H9 (cell line): ENCODE measurements around the gene CEACAM18. TPM values are rescaled to one million over a fixed set of nuclear protein-coding genes. Genes with fewer than 3 reads are reported as not detected.

Source experiments
- DNase-seq: peaks from one replicate; pipeline ENCODE4 v3.0.0-alpha.2; 2017
- H2AFZ ChIP-seq: one replicate; pipeline ENCODE4 v1.6.1; 2013; ENCODE audit warnings: mild to moderate bottlenecking, low read length, control low read depth, moderate library complexity
- H2AK5ac ChIP-seq: 2 replicates; pipeline ENCODE4 v1.6.1; 2013; ENCODE audit warnings: low read length, control low read depth, mixed read lengths; ENCODE audit not compliant: insufficient read length
- H2BK120ac ChIP-seq: one replicate; pipeline ENCODE4 v1.6.1; 2013; ENCODE audit warnings: low read depth, mild to moderate bottlenecking, low read length, control low read depth, inconsistent platforms; ENCODE audit not compliant: poor library complexity, severe bottlenecking
- H2BK12ac ChIP-seq: 2 replicates; pipeline ENCODE4 v1.6.1; 2013; ENCODE audit warnings: low read length, control low read depth, mixed read lengths, low read depth; ENCODE audit not compliant: insufficient read length
- H2BK15ac ChIP-seq: 2 replicates; pipeline ENCODE4 v1.6.1; 2013; ENCODE audit warnings: low read depth, low read length, control low read depth
- H2BK20ac ChIP-seq: one replicate; pipeline ENCODE4 v1.6.1; 2013; ENCODE audit warnings: low read depth, mild to moderate bottlenecking, low read length, control low read depth, inconsistent platforms; ENCODE audit not compliant: poor library complexity, severe bottlenecking
- H2BK5ac ChIP-seq: 2 replicates; pipeline ENCODE4 v1.6.1; 2013; ENCODE audit warnings: low read length, control low read depth, mixed read lengths; ENCODE audit not compliant: insufficient read length
- H3K14ac ChIP-seq: 2 replicates; pipeline ENCODE4 v1.6.1; 2013; ENCODE audit warnings: low read length, control low read depth; ENCODE audit not compliant: insufficient read depth
- H3K18ac ChIP-seq: 2 replicates; pipeline ENCODE4 v1.6.1; 2013; ENCODE audit warnings: low read depth, mild to moderate bottlenecking, mixed read lengths, low read length, control low read depth; ENCODE audit not compliant: insufficient read length
- H3K23ac ChIP-seq: 2 replicates; pipeline ENCODE4 v1.6.1; 2013; ENCODE audit warnings: low read length, control low read depth, mixed read lengths, low read depth; ENCODE audit not compliant: insufficient read length
- H3K23me2 ChIP-seq: 2 replicates; pipeline ENCODE4 v1.6.1; 2013; ENCODE audit warnings: low read depth, mild to moderate bottlenecking, mixed read lengths, low read length, control low read depth; ENCODE audit not compliant: insufficient read length, poor library complexity, severe bottlenecking
- H3K27ac ChIP-seq: 2 replicates; pipeline ENCODE4 v1.5.1; 2013; ENCODE audit warnings: low read length, control low read depth, mixed read lengths, low read depth; ENCODE audit not compliant: insufficient read length
- H3K27me3 ChIP-seq: 2 replicates; pipeline ENCODE4 v1.6.1; 2013; ENCODE audit warnings: low read length, control low read depth, inconsistent platforms; ENCODE audit not compliant: insufficient read depth
- H3K4ac ChIP-seq: 2 replicates; pipeline ENCODE4 v1.6.1; 2013; ENCODE audit warnings: low read depth, mild to moderate bottlenecking, control low read depth, inconsistent platforms, low read length, moderate library complexity
- H3K4me1 ChIP-seq: 2 replicates; pipeline ENCODE4 v1.6.1; 2013; ENCODE audit warnings: low read length, control low read depth, inconsistent platforms; ENCODE audit not compliant: insufficient read depth
- H3K4me2 ChIP-seq: 2 replicates; pipeline ENCODE4 v1.6.1; 2013; ENCODE audit warnings: low read length, control low read depth, mixed read lengths; ENCODE audit not compliant: insufficient read length, insufficient read depth
- H3K56ac ChIP-seq: 2 replicates; pipeline ENCODE4 v1.6.1; 2013; ENCODE audit warnings: low read depth, mild to moderate bottlenecking, mixed read lengths, low read length, control low read depth; ENCODE audit not compliant: insufficient read length
- H3K79me1 ChIP-seq: 2 replicates; pipeline ENCODE4 v1.6.1; 2013; ENCODE audit warnings: low read depth, mild to moderate bottlenecking, moderate library complexity, low read length, control low read depth, inconsistent platforms; ENCODE audit not compliant: insufficient read depth, poor library complexity, severe bottlenecking
- H3K79me2 ChIP-seq: 2 replicates; pipeline ENCODE4 v1.6.1; 2013; ENCODE audit warnings: low read length, control low read depth, inconsistent platforms; ENCODE audit not compliant: insufficient read depth
- H3K9ac ChIP-seq: 2 replicates; pipeline ENCODE4 v1.6.1; 2013; ENCODE audit warnings: low read length, control low read depth, mixed read lengths; ENCODE audit not compliant: insufficient read length; ENCODE audit errors: extremely low read depth
- H3K9me3 ChIP-seq: one replicate; pipeline ENCODE4 v1.6.1; 2013; ENCODE audit warnings: low read depth, low read length, inconsistent platforms; ENCODE audit not compliant: control insufficient read depth
- H3T11ph ChIP-seq: one replicate; pipeline ENCODE4 v1.6.1; 2013; ENCODE audit warnings: mild to moderate bottlenecking, low read length, control low read depth, inconsistent platforms
- H4K20me1 ChIP-seq: one replicate; pipeline ENCODE4 v1.6.1; 2013; ENCODE audit not compliant: control insufficient read depth, insufficient read length, insufficient read depth
- H4K5ac ChIP-seq: 2 replicates; pipeline ENCODE4 v1.6.1; 2013; ENCODE audit warnings: low read depth, mild to moderate bottlenecking, mixed read lengths, low read length, control low read depth; ENCODE audit not compliant: insufficient read length
- H4K8ac ChIP-seq: replicated peaks from 2 replicates; pipeline ENCODE4 v1.6.1; 2013; ENCODE audit warnings: low read length, control low read depth, mixed read lengths, low read depth; ENCODE audit not compliant: insufficient read length
- H4K91ac ChIP-seq: 2 replicates; pipeline ENCODE4 v1.6.1; 2013; ENCODE audit warnings: low read depth, mild to moderate bottlenecking, moderate library complexity, mixed read lengths, low read length, control low read depth; ENCODE audit not compliant: insufficient read length
- H3K27ac Mint-ChIP-seq, 3 experiments: 2 replicates in 2 of 3; 3 replicates in 1 of 3; pipeline ENCODE4 v1.8.0; 2020 to 2021; ENCODE audit warnings: mixed read lengths in 3 of 3, mild to moderate bottlenecking in 1 of 3, moderate library complexity in 1 of 3
- H3K27me3 Mint-ChIP-seq: 2 replicates; pipeline ENCODE4 v1.8.0; 2021; ENCODE audit warnings: low read depth, mild to moderate bottlenecking, moderate library complexity, mixed read lengths
- H3K36me3 Mint-ChIP-seq, 3 experiments: 2 replicates in 2 of 3; 3 replicates in 1 of 3; pipeline ENCODE4 v1.8.0; 2020 to 2021; ENCODE audit warnings: low read depth in 3 of 3, mixed read lengths in 3 of 3; ENCODE audit not compliant: insufficient read depth in 1 of 3
- H3K4me1 Mint-ChIP-seq, 2 experiments: 2 replicates each; pipeline ENCODE4 v1.8.0; 2020; ENCODE audit warnings: mixed read lengths in 2 of 2
- H3K4me3 Mint-ChIP-seq, 2 experiments: 2 replicates in 1 of 2; 3 replicates in 1 of 2; pipeline ENCODE4 v1.8.0; 2020 to 2021; ENCODE audit warnings: mild to moderate bottlenecking in 2 of 2, mixed read lengths in 2 of 2, moderate library complexity in 1 of 2
- H3K9me3 Mint-ChIP-seq, 2 experiments: 2 replicates in 1 of 2; 3 replicates in 1 of 2; pipeline ENCODE4 v1.8.0; 2020; ENCODE audit warnings: mild to moderate bottlenecking in 2 of 2, mixed read lengths in 2 of 2, moderate library complexity in 1 of 2
- CTCF ChIP-seq: fragments of 200-600 bp; sonication (generic); conservative IDR thresholded peaks from 3 replicates; pipeline ENCODE4 v1.8.0; 2021; ENCODE audit warnings: antibody characterized with exemption, mild to moderate bottlenecking
- WGBS: extraction: QIAGEN DNeasy Blood & Tissue Kit; methylation state at CpG from one replicate; pipeline ENCODE4 v1.1.7; 2013; ENCODE audit warnings: missing lambda C conversion rate, low lambda C conversion rate, mixed read lengths; ENCODE audit not compliant: insufficient read length; ENCODE audit errors: extremely low coverage; 5-methylcytosine and 5-hydroxymethylcytosine counted together
- total RNA-seq: library from RNA; stranded (reverse); gene quantifications from 2 replicates; pipeline ENCODE4 v1.2.1, GENCODE V29; 2021

The CEACAM18 gene
- total RNA-seq, 1 experiment from 2014 or later: not detected

- H3K4me1 Mint-ChIP-seq: no peaks in the 10 kb centered on the region
- no peak overlapping the region for H3K18ac ChIP-seq
- H3K23ac ChIP-seq: no peak overlapping the region
- H2BK120ac ChIP-seq: no peak overlapping the region
- no peak overlapping the region for H2AFZ ChIP-seq
- H4K8ac ChIP-seq: no peak overlapping the region
- H3K4me1 ChIP-seq: no peaks in the 10 kb centered on the region
- no peak overlapping the region for H3K4ac ChIP-seq
- H3K4me3 Mint-ChIP-seq: no peak overlapping the region
- H3K79me2 ChIP-seq: no peaks in the 10 kb centered on the region
- H3K23me2 ChIP-seq: no peaks in the 10 kb centered on the region
- no peak overlapping the region for H3K4me2 ChIP-seq
- no peak for TF ChIP-seq CTCF
- H4K20me1 ChIP-seq: no peaks in the 10 kb centered on the region
- no peak overlapping the region for H3K14ac ChIP-seq
- H3K9ac ChIP-seq: no peak overlapping the region
- no peaks in the 10 kb centered on the region for H3K79me1 ChIP-seq
- H2BK5ac ChIP-seq: no peak overlapping the region
- no peak overlapping the region for H4K5ac ChIP-seq
- no peak overlapping the region for H3K56ac ChIP-seq
- peaks cover 54 to 89% of the 10 kb centered on the region in 2 experiments for H3K9me3 Mint-ChIP-seq
- H3K27me3 ChIP-seq: no peaks in the 10 kb centered on the region
- H4K91ac ChIP-seq: no peak overlapping the region
- DNase-seq: no peak
- H3K36me3 Mint-ChIP-seq: peaks cover 0 to 9% (median 3%) of the 10 kb centered on the region in 3 experiments; a peak in 3 of 7 replicates
- no peak overlapping the region for H3K27ac ChIP-seq
- H3T11ph ChIP-seq: no peak overlapping the region
- no CpG with 5 or more reads among the region's 3 CpGs for WGBS
- no peak overlapping the region for H3K27ac Mint-ChIP-seq
- no peak overlapping the region for H2BK20ac ChIP-seq
- H3K27me3 Mint-ChIP-seq: peaks cover 30% of the 10 kb centered on the region
- no peak overlapping the region for H2BK12ac ChIP-seq
- no peak overlapping the region for H2BK15ac ChIP-seq
- no peaks in the 10 kb centered on the region for H3K9me3 ChIP-seq
- H2AK5ac ChIP-seq: no peak overlapping the region
These were observed 10.2 kb downstream of the CEACAM18 start for GRCh38 chr19:51488491-51488890.
